HepG2 (cell line): Measurements from ENCODE around the gene BPIFB2.

ENCODE experiments used
- ATF2 ChIP-seq: sonication (generic); formaldehyde crosslinking; IDR thresholded peaks from 2 replicates; pipeline ENCODE4 v1.4.0; 2020; ENCODE audit warnings: missing genetic modification reagents
- ATF3 ChIP-seq: sonication (generic); formaldehyde crosslinking; IDR thresholded peaks from 2 replicates; pipeline ENCODE4 v1.4.0; 2020; ENCODE audit warnings: missing genetic modification reagents
- CTCF ChIP-seq: sonication (generic); formaldehyde crosslinking; IDR thresholded peaks from 2 replicates; pipeline ENCODE4 v1.5.0; 2020; ENCODE audit warnings: mild to moderate bottlenecking, missing genetic modification reagents, moderate library complexity
- MATR3 ChIP-seq: sonication (generic); formaldehyde crosslinking; IDR thresholded peaks from 2 replicates; pipeline ENCODE4 v1.4.0; 2020; ENCODE audit warnings: missing genetic modification reagents
- PPARG ChIP-seq: conservative IDR thresholded peaks from 2 replicates; pipeline ENCODE4 v1.6.1; 2016; ENCODE audit warnings: missing biosample characterization, missing genetic modification reagents
- TCF12 ChIP-seq, 2 experiments: fragments of 450-650 bp in 1 of 2; sonication (generic) in 1 of 2; formaldehyde crosslinking in 1 of 2; IDR thresholded peaks; 2 replicates each; pipeline versions ENCODE4 v1.6.1 to v1.8.0; 2017 to 2022; ENCODE audit warnings: antibody characterized with exemption in 1 of 2, mild to moderate bottlenecking in 1 of 2, missing genetic modification reagents in 1 of 2, moderate library complexity in 1 of 2
- YEATS2 ChIP-seq: sonication (generic); formaldehyde crosslinking; IDR thresholded peaks from 2 replicates; pipeline ENCODE4 v1.4.0; 2020; ENCODE audit warnings: missing genetic modification reagents, borderline replicate concordance
- ZNF543 ChIP-seq: sonication (generic); formaldehyde crosslinking; IDR thresholded peaks from 2 replicates; pipeline ENCODE4 v1.4.0; 2020; ENCODE audit warnings: mild to moderate bottlenecking, missing genetic modification reagents
- ZNF776 ChIP-seq: sonication (generic); formaldehyde crosslinking; IDR thresholded peaks from 2 replicates; pipeline ENCODE4 v1.4.0; 2020; ENCODE audit warnings: mild to moderate bottlenecking, missing genetic modification reagents
- ZNF792 ChIP-seq: IDR thresholded peaks from 2 replicates; pipeline ENCODE4 v1.6.1; 2016

DNA sequence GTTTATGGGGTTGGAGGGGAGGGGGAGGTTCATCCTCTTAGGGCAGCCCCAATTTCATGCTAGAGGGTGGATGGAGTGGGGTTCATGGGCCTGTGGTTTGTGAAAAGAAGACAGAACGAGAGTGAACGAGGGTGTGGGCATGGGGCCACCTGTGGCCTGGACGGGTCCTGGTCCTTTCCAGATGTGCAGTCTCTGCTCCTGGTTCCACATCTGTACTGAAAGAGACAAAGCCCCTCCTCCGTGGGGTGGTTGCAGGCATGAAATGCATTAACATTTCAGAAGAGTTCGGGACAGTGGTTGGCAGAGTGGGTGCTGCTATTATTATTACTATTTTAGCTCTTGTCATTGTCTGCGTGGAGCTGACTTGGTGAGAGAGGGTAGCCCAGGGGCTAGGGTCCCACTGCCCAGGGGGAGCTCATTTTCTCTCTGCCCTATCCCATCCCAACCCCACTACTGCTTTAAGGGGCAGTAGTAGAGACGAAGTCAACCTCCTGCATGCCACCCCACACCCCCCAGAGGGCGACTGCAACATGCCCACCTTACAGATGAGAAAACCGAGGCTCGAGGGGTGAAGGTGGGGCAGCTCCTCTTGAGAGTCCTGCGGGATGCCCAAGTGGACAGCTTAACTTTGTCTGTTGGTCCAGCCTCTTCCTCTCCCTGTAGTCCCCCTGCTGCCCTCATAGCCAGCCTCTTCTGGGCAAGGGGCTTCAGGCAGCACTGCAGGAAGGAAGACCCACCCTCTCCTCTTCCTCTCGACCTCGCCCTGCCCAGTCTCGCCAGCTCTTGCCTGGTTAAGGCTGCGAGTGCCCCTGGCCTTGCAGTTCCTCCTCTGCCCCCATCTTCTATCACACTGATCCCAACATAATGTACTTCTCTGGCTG lies 8.4 kb downstream of the BPIFB2 start:
- TF ChIP-seq ZNF543 (CRISPR knock-in tag) (no peak; the same call in 1 of the 2 replicates), ATF2 (CRISPR knock-in tag) (no peak), CTCF (CRISPR knock-in tag) (no peak), PPARG (CRISPR knock-in tag) (no peak), ATF3 (CRISPR knock-in tag) (no peak), TCF12 (IDR thresholded peaks at IDR 0.05) (no peak), TCF12 (CRISPR knock-in tag; IDR thresholded peaks at IDR 0.05) (no peak), ZNF776 (no peak), MATR3 (CRISPR knock-in tag) (no peak), ZNF792 (no peak), YEATS2 (CRISPR knock-in tag) (no peak)
